Measurements from ENCODE around the gene GPSM1.

- TF ChIP-seq POLR2A (IDR thresholded peaks at IDR 0.05): no peak
- no peak for TF ChIP-seq CTCF (IDR thresholded peaks at IDR 0.05)
- no peak for TF ChIP-seq POLR2AphosphoS5 (IDR thresholded peaks at IDR 0.05)
- TF ChIP-seq EP300 (IDR thresholded peaks at IDR 0.05): no peak
Observed at GRCh38 chr9:136297766-136298735, 29.3 kb upstream of the GPSM1 start.

Data from sigmoid colon (tissue), 4 donors.